DND-41 (cell line): Measurements from ENCODE around the gene KCNC1.

ENCODE experiments used
- CTCF ChIP-seq: IDR thresholded peaks from 2 replicates; pipeline ENCODE4 v1.5.1; 2012; ENCODE audit warnings: borderline replicate concordance, low read length, moderate library complexity, mild to moderate bottlenecking; ENCODE audit not compliant: poor library complexity, severe bottlenecking; ENCODE audit errors: extremely low read depth
- EZH2 ChIP-seq: IDR thresholded peaks from 3 replicates; pipeline ENCODE4 v1.6.1; 2012; ENCODE audit warnings: borderline replicate concordance, low read depth, mild to moderate bottlenecking, moderate library complexity, low read length, inconsistent platforms; ENCODE audit not compliant: severe bottlenecking

- TF ChIP-seq EZH2 (no peak), CTCF (no peak)
Measured at GRCh38 chr11:17735818-17736578, 1.4 kb downstream of the KCNC1 start.
